ENCODE results near the gene CARD10.
"Not testable (repeated sequence)": the region's sequence is repeated elsewhere in the genome, so short reads cannot be mapped to it uniquely, and the experiment has no call there.

Gene CARD10

GRCh38 chr22:37476389-37477329 lies 42.6 kb downstream of the CARD10 start:
- WGBS (ENCODE audit: insufficient coverage, insufficient read length): no CpG with 5 or more reads among the region's 14 CpGs
- H3K27ac ChIP-seq (ENCODE audit: low read length): no peak overlapping the region
- H3K36me3 ChIP-seq (ENCODE audit: control insufficient read depth, insufficient read depth, low read length): no peaks in the 10 kb centered on the region
- no peak overlapping the region for H3K4me3 ChIP-seq (ENCODE audit: low read length)
- H3K4me1 ChIP-seq (ENCODE audit: control insufficient read depth, insufficient read depth, low read length): no peaks in the 10 kb centered on the region
- H3K27me3 ChIP-seq (ENCODE audit: control insufficient read depth, insufficient read depth, low read length): no peaks in the 10 kb centered on the region
- H3K9me3 ChIP-seq (ENCODE audit: control insufficient read depth, insufficient read depth, low read length): no peaks in the 10 kb centered on the region
- DNase-seq (ENCODE audit: low read depth, low spot score): no peak

GRCh38 chr22:37474447-37475090 lies 44.6 kb downstream of the CARD10 start:
- H3K27me3 ChIP-seq (ENCODE audit: control insufficient read depth, insufficient read depth, low read length): no peaks in the 10 kb centered on the region
- H3K9me3 ChIP-seq (ENCODE audit: control insufficient read depth, insufficient read depth, low read length): no peaks in the 10 kb centered on the region
- H3K36me3 ChIP-seq (ENCODE audit: control insufficient read depth, insufficient read depth, low read length): no peaks in the 10 kb centered on the region
- no peaks in the 10 kb centered on the region for H3K4me1 ChIP-seq (ENCODE audit: control insufficient read depth, insufficient read depth, low read length)
- DNase-seq (ENCODE audit: low read depth, low spot score): no peak
- no CpG with 5 or more reads among the region's 11 CpGs for WGBS (ENCODE audit: insufficient coverage, insufficient read length)
- H3K4me3 ChIP-seq (ENCODE audit: low read length): no peak overlapping the region
- no peak overlapping the region for H3K27ac ChIP-seq (ENCODE audit: low read length)

DNA sequence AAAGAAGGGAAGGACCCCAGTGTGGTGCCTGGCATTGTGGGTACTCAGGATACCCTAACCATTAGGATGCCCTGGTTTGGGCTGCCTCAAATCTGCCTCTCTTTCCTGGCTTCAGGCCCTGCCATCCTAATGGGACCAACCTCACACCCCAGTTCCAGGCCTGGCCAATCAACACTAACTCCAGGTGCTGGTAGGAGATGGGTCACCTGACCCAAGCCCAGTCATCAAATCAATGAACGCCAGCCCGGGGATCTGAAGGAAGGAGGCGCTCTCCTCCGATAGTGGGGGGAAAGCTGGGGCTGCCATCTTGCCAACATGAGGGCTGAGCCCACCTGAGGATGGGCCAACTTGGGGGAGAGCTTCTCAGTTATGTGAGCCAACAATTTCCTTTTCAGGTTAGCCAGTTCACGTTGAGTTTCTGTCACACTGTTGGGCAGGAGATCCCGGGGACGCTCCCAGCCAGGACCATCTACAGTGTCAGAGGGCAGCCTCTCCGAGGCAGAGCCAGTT lies 45.7 kb downstream of the CARD10 start:
- H3K27me3 ChIP-seq (ENCODE audit: control insufficient read depth, insufficient read depth, low read length): no peaks in the 10 kb centered on the region
- no peaks in the 10 kb centered on the region for H3K36me3 ChIP-seq (ENCODE audit: control insufficient read depth, insufficient read depth, low read length)
- no peaks in the 10 kb centered on the region for H3K4me1 ChIP-seq (ENCODE audit: control insufficient read depth, insufficient read depth, low read length)
- no peak overlapping the region for H3K4me3 ChIP-seq (ENCODE audit: low read length)
- H3K27ac ChIP-seq (ENCODE audit: low read length): no peak overlapping the region
- H3K9me3 ChIP-seq (ENCODE audit: control insufficient read depth, insufficient read depth, low read length): no peaks in the 10 kb centered on the region
- WGBS (ENCODE audit: insufficient coverage, insufficient read length): no CpG with 5 or more reads among the region's 8 CpGs
- DNase-seq (ENCODE audit: low read depth, low spot score): no peak

DNA sequence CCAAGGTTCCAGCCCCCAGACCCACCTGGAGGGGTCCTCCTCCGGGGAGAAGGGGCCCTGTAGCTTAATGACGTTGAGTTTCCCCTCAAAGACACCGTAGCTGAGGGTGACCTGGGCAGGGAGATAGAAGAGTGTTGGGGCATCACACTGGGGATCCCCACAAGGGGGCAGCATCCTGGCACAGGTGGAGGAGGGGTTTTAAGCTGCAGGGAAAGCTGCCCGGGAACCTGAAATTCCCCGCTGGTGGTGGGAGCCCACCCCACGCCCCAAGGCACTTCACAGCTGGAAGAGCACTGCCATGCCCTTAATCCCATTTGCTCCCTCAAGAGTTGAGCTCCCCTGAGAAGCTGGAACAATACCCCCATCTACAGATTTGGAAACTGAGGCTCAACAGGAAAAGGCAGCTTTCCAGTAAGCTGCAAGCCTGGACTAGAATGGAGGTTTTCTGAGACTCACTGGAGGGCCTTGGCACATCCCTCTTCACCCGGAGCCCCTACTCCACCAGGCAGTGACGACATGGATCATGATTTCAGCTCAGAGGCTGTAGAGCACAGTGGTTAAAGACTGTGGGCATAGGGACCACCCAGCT lies 46.7 kb downstream of the CARD10 start:
- Histone ChIP-seq H3K27me3 (ENCODE audit: control insufficient read depth, insufficient read depth, low read length) (no peaks in the 10 kb centered on the region), H3K9me3 (ENCODE audit: control insufficient read depth, insufficient read depth, low read length) (no peaks in the 10 kb centered on the region), H3K36me3 (ENCODE audit: control insufficient read depth, insufficient read depth, low read length) (no peaks in the 10 kb centered on the region), H3K4me1 (ENCODE audit: control insufficient read depth, insufficient read depth, low read length) (no peaks in the 10 kb centered on the region), H3K27ac (ENCODE audit: low read length) (no peak overlapping the region), H3K4me3 (ENCODE audit: low read length) (no peak overlapping the region)
- WGBS (ENCODE audit: insufficient coverage, insufficient read length): no CpG with 5 or more reads among the region's 8 CpGs
- no peak for DNase-seq (ENCODE audit: low read depth, low spot score)

DNA sequence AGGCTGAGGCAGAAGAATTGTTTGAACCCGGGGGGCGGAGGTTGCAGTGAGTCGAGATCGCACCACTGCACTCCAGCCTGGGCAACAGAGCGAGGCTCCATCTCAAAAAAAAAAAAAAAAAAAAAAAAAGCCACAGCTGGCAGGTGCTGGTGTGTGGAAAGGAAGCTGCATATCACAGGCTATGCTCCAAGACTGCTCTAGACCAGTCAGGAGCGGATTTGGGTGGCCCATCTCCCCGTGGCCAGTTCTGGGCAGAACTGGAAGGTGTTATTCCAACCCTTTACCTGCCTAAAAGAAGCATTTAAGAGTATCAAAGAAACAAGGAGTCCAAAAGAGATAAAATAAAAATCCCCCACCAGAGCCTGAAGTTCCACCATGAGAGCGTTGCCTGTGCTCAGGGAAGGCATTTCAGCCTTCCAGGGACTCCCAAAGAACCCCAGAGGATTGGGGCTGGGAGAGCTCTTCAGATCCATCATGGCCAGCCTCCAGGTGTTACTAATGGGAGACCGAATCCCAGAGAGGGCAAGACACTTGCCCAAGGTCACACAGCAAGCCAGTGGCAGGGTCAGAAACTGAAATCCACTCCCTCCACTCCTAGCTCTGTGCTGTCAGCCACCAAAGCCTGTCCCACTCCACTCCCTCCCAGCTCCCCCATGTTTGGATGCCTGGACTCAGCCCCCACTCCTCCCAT lies 47.3 kb downstream of the CARD10 start:
- Histone ChIP-seq H3K4me3 (ENCODE audit: low read length) (no peak overlapping the region), H3K27me3 (ENCODE audit: control insufficient read depth, insufficient read depth, low read length) (no peaks in the 10 kb centered on the region), H3K9me3 (ENCODE audit: control insufficient read depth, insufficient read depth, low read length) (no peaks in the 10 kb centered on the region), H3K4me1 (ENCODE audit: control insufficient read depth, insufficient read depth, low read length) (no peaks in the 10 kb centered on the region), H3K36me3 (ENCODE audit: control insufficient read depth, insufficient read depth, low read length) (no peaks in the 10 kb centered on the region), H3K27ac (ENCODE audit: low read length) (no peak overlapping the region)
- no peak for DNase-seq (ENCODE audit: low read depth, low spot score)
- no CpG with 5 or more reads among the region's 9 CpGs for WGBS (ENCODE audit: insufficient coverage, insufficient read length)

DNA sequence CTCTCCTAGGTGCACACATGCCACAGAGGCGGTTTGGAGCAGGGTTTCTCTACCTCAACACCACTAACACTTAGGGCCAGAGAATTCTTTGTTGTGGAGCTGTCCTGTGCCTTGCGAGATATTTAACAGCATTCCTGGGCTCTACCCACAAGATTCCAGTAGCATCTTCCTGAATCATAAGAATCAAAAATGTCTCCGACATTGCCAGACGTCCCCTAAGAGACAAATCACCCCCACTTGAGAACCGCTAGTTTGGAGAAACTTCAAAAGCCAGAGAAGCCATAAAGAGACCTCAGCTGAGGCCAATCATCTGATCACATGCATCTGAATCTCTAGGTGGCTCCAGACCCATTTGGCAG lies 49.1 kb downstream of the CARD10 start:
- no peaks in the 10 kb centered on the region for H3K4me1 ChIP-seq (ENCODE audit: control insufficient read depth, insufficient read depth, low read length)
- DNase-seq (ENCODE audit: low read depth, low spot score): no peak
- no peak overlapping the region for H3K4me3 ChIP-seq (ENCODE audit: low read length)
- no peaks in the 10 kb centered on the region for H3K27me3 ChIP-seq (ENCODE audit: control insufficient read depth, insufficient read depth, low read length)
- H3K27ac ChIP-seq (ENCODE audit: low read length): no peak overlapping the region
- no peaks in the 10 kb centered on the region for H3K36me3 ChIP-seq (ENCODE audit: control insufficient read depth, insufficient read depth, low read length)
- H3K9me3 ChIP-seq (ENCODE audit: control insufficient read depth, insufficient read depth, low read length): no peaks in the 10 kb centered on the region
- no CpG with 5 or more reads among the region's 5 CpGs for WGBS (ENCODE audit: insufficient coverage, insufficient read length)

GRCh38 chr22:37469416-37470086 lies 49.7 kb downstream of the CARD10 start:
- Histone ChIP-seq H3K36me3 (ENCODE audit: control insufficient read depth, insufficient read depth, low read length) (no peaks in the 10 kb centered on the region), H3K4me3 (ENCODE audit: low read length) (no peak overlapping the region), H3K27me3 (ENCODE audit: control insufficient read depth, insufficient read depth, low read length) (no peaks in the 10 kb centered on the region), H3K9me3 (ENCODE audit: control insufficient read depth, insufficient read depth, low read length) (no peaks in the 10 kb centered on the region), H3K27ac (ENCODE audit: low read length) (no peak overlapping the region), H3K4me1 (ENCODE audit: control insufficient read depth, insufficient read depth, low read length) (no peaks in the 10 kb centered on the region)
- no CpG with 5 or more reads among the region's 8 CpGs for WGBS (ENCODE audit: insufficient coverage, insufficient read length)
- DNase-seq (ENCODE audit: low read depth, low spot score): no peak

DNA sequence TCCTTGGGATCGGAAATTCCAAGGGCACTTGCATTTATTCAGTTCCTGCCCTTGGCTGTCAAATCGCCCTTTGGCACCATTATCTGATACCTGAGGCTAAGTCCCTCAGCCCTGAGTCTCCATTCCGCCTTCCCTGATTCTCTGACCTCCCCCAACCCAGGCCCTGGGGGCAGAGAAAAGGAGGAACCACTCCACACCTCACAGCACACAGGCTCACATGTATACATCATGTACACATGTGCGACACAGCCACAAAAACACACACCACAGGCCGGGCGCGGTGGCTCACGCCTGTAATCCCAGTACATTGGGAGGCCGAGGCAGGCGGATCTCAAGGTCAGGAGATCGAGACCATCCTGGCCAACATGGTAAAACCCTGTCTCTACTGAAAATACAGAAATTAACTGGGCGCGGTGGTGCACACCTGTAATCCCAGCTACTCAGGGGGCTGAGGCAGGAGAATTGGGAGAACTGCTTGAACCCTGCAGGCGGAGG lies 51.0 kb downstream of the CARD10 start:
- H3K4me1 ChIP-seq (ENCODE audit: control insufficient read depth, insufficient read depth, low read length); H3K27me3 ChIP-seq (ENCODE audit: control insufficient read depth, insufficient read depth, low read length); H3K36me3 ChIP-seq (ENCODE audit: control insufficient read depth, insufficient read depth, low read length); H3K27ac ChIP-seq (ENCODE audit: low read length); H3K4me3 ChIP-seq (ENCODE audit: low read length); DNase-seq (ENCODE audit: low read depth, low spot score); H3K9me3 ChIP-seq (ENCODE audit: control insufficient read depth, insufficient read depth, low read length): not testable (repeated sequence)
- WGBS (ENCODE audit: insufficient coverage, insufficient read length): no CpG with 5 or more reads among the region's 14 CpGs

DNA sequence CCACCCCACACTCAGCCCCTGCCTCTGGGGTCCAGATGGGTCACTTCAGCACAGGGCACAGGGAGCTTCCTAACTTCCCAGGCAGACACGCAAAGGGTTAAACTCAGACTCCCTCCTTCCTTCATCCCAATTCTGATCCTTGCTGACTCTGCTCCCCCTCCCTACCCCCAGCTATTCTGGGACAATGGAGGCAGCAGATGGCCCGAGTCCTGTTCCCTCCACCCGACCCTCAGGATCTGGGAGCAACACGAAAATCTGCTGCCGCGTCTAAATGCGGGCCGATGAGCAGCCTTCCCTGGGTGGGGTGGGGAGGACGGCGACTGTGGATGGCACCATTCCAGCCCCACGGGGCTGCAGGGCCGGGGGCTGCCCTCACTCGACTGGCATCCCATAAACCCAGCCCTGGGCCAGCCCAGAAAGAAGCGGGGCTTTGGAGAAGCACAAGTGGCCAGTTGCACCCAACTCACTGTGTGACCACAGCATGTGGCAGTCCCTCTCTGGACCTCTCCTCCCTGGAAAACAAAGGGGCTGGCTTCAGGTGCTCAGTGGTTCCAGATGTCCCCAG lies 51.7 kb downstream of the CARD10 start:
- Histone ChIP-seq H3K4me1 (ENCODE audit: control insufficient read depth, insufficient read depth, low read length) (no peaks in the 10 kb centered on the region), H3K36me3 (ENCODE audit: control insufficient read depth, insufficient read depth, low read length) (no peaks in the 10 kb centered on the region), H3K4me3 (ENCODE audit: low read length) (no peak overlapping the region), H3K27me3 (ENCODE audit: control insufficient read depth, insufficient read depth, low read length) (no peaks in the 10 kb centered on the region), H3K9me3 (ENCODE audit: control insufficient read depth, insufficient read depth, low read length) (no peaks in the 10 kb centered on the region), H3K27ac (ENCODE audit: low read length) (no peak overlapping the region)
- DNase-seq (ENCODE audit: low read depth, low spot score): no peak
- no CpG with 5 or more reads among the region's 14 CpGs for WGBS (ENCODE audit: insufficient coverage, insufficient read length)

All from iPS DF 6.9 (cell line).